A673 (cell line): Measurements from ENCODE around the gene AMPD2.

Experiments
- CTCF ChIP-seq: fragments of 300-800, 200-600 bp; sonication (generic); conservative IDR thresholded peaks from 2 replicates; pipeline ENCODE4 v1.5.1; 2017; ENCODE audit warnings: low read depth, mild to moderate bottlenecking, antibody characterized with exemption, low read length, moderate library complexity, mixed read lengths
- EZH2 ChIP-seq: fragments of 200-600 bp; sonication (generic); IDR thresholded peaks from 2 replicates; pipeline ENCODE4 v1.6.1; 2017; ENCODE audit warnings: borderline replicate concordance, low read depth, mild to moderate bottlenecking, mixed read lengths, antibody characterized with exemption, low read length; ENCODE audit not compliant: poor library complexity, severe bottlenecking

DNA sequence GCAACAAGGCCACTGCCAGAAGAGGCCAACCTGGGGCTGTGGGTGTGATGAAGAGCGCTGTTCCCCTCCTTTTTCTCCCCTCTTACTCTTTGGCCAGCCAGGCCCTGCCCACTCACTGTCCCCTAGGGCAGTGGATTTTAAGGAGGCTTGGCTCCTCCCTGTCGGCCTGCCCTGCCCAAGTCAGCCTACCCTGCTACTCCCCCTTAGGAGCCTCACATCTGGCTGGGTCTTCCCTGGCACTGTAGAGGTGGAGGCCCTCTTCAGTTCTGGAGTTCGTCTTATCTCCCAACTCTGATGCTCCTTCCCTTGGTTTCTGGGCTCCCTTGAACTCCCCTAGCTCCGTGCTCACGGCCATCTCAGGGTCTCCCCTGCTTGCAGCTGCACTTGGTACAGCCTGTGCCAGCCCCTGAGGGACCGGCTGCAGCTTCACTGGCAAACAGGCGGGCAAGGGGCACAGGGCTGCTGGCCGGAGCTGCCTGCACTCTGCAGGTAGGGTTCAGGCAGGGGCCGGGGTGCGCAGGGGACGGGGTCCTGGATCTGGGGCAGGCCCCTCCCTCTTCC is 4.0 kb downstream of the AMPD2 start:
- TF ChIP-seq CTCF (no peak), EZH2 (no peak)
